GM10266 (cell line): ENCODE data around the gene IL6ST.
"Not testable (repeated sequence)": the region's sequence is repeated elsewhere in the genome, so short reads cannot be mapped to it uniquely, and the experiment has no call there.

Experiments
- DNase-seq: peaks from one replicate; pipeline ENCODE4 v3.0.0; 2012; ENCODE audit errors: extremely low spot score
- CTCF ChIP-seq: IDR thresholded peaks from 2 replicates; pipeline ENCODE4 v1.5.1; 2012; ENCODE audit warnings: mild to moderate bottlenecking, low read depth; ENCODE audit not compliant: control insufficient read depth, insufficient read depth; ENCODE audit errors: missing control alignments

IL6ST gene

GRCh38 chr5:55982957-55983381, 11.8 kb downstream of the IL6ST start:
- no peak for DNase-seq
- no peak for TF ChIP-seq CTCF

GRCh38 chr5:55973296-55973695, 21.5 kb downstream of the IL6ST start:
- no peak for DNase-seq
- TF ChIP-seq CTCF: no peak

- TF ChIP-seq CTCF: no peak
- no peak for DNase-seq
These were observed 24.8 kb downstream of the IL6ST start for GRCh38 chr5:55969956-55970355.

DNA sequence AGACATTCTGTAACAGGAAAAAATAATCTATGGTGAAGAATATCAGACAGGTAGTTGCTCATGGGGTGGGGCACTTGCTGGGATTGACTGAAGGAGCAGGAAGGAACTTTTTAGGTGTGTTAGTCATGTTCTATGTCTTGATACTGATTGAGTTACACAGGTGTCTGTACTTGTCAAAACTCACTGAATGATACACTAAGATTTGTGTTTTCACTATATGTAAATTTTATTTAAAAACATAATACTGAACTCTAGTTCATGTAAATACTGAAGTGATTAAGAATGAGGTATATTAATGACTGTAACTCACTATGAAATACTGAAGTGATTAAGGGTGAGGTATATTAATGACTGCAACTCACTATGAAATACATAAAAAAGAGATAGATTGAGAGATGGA, 28.5 kb downstream of the IL6ST start:
- TF ChIP-seq CTCF: no peak
- no peak for DNase-seq

GRCh38 chr5:55965525-55965924, 29.2 kb downstream of the IL6ST start:
- no peak for DNase-seq

GRCh38 chr5:55960779-55961178, 34.0 kb downstream of the IL6ST start:
- no peak for TF ChIP-seq CTCF
- DNase-seq: no peak

More at GRCh38 chr5:55965525-55965924, 29.2 kb downstream of the IL6ST start:
- no peak for TF ChIP-seq CTCF

DNA sequence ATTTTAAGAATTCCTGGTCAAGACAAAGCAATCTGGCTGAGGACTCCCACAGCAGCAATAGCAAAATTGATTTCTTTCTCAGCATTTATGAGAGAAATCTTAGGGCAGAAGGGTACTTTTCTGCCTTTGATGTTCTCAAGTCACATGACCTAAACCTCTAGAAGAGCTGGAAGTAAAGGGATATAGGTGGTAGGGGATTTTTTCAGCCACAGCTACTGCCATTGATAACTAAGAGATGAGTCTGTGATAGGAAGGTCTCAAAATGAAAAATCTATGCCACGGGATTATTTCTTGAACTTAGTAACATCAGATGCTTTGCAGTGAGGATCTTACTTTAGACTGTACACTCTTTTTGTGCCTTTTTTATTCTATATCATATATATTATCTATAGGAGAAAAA, 35.6 kb downstream of the IL6ST start:
- no peak for DNase-seq
- TF ChIP-seq CTCF: no peak

GRCh38 chr5:55941154-55941553, 53.6 kb downstream of the IL6ST start:
- DNase-seq: not testable (repeated sequence)

DNA sequence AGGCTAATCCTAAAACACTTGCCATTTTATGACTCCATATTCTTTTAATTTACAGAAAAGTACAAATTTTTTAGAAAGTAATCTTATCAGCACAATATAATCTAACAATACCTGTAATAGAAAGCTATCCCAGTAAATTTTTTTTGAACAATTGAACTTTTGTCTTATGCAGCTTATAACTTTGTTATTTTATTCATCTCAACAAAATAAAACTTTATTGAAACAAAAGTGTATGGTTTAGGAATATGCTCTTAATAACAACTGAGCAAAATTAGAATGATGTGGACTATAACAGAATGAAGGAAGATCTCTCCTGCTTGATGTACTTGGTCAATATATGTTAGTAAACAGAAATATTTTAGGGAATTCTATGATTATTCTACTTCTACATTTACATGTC, 57.2 kb downstream of the IL6ST start:
- DNase-seq: not testable (repeated sequence)
